Activated CD4-positive, alpha-beta T cell treated with anti-CD3 and anti-CD28 coated beads for 24 hours (primary cell): ENCODE data around the gene AAGAB.
A peak's percentile ranks its signal among the peaks of the same experiment; 100 is the strongest.

Experiments
- DNase-seq, 2 donors: peaks; one replicate each; pipeline ENCODE4 v3.0.0-alpha.2; 2020; ENCODE audit warnings: low read depth in 2 of 2

AAGAB gene

GRCh38 chr15:67188551-67189218 lies 65.8 kb downstream of the AAGAB start:
- no peak for DNase-seq

- no peak for DNase-seq
Measured at GRCh38 chr15:67187351-67187854, 67.1 kb downstream of the AAGAB start.

DNA sequence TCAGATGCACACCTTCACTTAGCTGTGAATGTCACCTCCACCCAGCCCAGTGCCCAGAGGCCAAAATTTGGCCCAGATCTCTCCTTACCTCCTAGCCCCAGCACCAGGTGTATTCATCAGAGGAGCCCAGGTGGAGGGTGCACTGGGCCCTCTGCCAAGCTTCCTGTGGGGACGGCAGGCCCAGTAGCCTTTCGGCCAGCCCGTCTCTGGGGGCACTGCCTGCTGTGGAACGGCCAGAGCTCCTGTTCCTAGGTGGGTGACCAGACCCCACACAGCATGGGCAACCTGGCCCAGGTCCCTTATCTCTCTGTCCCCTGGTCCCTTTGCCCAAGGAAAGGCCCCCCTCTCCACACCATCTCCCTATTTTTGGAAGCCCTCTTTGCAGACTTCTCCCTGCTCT lies 67.8 kb downstream of the AAGAB start:
- no peak for DNase-seq

DNA sequence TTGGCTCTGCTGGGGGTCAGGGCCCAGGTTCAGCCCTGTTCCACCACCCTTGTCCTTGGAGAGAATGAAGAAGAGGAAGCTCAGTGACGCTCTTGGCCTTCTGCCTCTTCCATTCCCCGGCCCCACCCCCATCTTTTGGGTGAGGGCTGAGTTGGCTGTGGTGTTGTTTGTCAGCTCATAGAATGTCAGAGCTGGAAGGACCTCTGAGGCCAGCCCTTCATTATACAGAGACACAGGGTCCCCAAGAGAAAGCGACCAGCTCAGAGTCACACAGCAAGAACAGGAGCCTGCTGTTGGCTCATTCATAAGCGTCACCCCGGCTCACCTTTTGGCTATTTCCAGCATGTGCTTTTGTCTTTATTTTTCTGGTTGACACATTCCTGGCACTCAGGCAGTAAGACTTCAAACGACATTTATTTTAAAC lies 68.2 kb downstream of the AAGAB start:
- no peak for DNase-seq

DNA sequence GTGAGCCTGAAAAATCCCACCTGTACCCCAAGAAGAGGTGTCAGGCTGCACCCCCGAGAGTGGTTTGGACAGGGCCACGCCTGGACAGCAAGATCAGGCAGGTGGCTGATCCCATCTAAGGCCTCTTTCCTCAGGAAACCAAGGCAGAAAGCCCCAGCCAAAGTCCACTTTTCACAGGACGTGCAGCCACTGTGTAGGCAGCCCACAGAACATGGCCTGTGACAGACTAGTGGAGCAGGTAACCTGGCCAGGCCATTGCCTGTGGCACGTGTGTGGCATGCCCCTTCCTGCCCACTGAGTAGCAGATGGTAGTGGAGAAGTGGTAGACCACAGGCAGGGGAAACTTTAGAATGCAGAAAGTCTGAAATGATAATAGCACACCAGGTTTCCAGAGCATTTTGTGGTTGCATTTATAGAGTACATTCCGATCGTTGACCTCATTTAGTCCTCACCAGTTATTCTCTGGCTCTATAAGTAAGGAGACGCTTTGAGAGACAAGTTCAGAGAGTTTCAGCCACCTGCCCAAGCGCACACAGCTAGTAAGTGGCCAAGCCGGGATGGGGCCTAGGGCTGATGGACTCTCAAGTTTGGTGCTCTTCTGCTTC lies 68.7 kb downstream of the AAGAB start:
- DNase-seq, result no peak

- DNase-seq, result no peak
Measured at GRCh38 chr15:67185051-67185450, 69.4 kb downstream of the AAGAB start.

DNA sequence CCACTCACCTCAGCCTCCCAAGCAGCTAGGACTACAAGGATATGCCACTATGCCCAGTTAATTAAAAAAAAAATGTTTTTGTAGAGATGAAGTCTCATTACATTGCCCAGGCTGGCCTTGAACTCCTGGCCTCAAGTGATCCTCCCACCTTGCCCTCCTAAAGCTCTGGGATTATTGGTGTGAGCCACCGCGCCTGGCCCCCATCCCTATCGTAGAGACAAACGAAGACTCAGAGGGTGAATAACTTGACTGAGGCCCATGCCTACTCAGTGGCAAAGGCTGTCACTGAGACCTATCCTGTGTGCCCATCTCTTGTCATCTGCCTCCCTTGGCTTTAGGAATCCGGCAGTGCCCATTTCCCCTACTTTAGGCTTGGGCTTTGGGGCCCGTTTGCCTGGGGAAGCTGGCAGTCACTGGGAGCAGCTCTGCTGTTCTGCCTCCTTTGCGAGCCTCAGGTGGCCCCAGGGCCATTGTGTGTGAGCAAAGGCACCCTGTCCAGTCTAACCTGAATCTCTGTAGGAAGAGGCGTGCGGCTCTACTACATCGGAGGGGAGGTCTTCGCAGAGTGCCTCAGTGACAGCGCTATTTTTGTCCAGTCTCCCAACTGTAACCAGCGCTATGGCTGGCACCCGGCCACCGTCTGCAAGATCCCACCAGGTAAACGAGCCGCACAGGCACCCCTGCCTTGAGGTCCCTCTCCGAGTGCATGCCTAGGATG lies 70.1 kb downstream of the AAGAB start:
- DNase-seq, result no peak

DNA sequence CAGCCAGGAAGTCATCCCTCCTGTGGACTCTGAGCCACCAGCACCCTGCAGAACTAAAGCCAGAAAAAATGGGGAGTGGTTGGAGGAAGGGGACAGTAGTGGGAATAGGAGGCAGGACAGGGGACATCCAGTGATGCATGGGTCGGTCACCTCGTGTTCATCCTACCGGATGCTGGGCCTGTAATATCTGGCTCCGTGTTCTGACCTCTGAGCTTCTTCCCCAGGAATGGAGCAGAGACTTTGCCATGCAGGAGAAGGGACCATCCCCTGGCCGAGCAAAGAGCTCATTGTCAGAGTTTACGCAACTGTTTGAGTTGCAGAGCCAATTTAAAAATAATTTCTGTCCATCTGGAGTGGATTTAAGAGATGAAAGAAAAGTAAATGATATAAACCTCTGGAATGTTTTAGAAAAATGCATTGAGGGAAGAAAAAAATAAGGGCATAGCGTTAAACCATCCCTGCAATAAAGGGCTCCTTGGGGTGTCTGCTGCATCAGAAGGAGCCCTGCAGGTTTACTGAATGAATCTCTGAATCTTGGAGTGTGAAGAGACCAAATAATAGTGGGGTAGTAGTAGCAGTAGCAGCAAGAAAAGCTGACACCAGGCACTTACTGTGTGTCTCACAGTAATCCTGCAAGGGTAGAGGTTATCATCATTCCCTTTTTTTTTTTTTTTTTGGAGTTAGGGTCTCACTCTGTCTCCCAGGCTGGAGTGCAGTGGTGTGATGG lies 70.9 kb downstream of the AAGAB start:
- no peak for DNase-seq

GRCh38 chr15:67181221-67181639 lies 73.2 kb downstream of the AAGAB start:
- no peak for DNase-seq

GRCh38 chr15:67180514-67181191 lies 73.8 kb downstream of the AAGAB start:
- no peak for DNase-seq

DNA sequence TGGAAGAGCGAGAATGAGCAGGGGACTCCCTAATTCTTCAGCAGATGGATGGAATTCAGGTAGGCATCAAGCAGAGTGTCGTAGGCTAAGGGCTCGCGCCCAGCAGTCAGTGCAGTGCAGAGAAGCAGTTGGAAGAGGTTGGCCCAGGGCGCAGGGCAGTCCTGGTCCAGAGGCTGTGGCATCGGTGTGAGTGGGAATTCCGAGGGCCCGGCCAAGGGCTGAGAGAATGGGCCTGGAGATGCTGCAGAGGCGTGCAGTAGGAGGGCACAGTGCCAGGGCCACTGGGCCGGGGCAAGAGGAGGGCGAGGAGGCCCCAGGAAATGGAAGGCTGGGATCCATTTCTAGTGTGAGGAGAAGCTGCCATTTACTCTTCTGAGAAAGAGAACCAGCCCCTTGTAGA lies 74.4 kb downstream of the AAGAB start:
- DNase-seq, result no peak

DNA sequence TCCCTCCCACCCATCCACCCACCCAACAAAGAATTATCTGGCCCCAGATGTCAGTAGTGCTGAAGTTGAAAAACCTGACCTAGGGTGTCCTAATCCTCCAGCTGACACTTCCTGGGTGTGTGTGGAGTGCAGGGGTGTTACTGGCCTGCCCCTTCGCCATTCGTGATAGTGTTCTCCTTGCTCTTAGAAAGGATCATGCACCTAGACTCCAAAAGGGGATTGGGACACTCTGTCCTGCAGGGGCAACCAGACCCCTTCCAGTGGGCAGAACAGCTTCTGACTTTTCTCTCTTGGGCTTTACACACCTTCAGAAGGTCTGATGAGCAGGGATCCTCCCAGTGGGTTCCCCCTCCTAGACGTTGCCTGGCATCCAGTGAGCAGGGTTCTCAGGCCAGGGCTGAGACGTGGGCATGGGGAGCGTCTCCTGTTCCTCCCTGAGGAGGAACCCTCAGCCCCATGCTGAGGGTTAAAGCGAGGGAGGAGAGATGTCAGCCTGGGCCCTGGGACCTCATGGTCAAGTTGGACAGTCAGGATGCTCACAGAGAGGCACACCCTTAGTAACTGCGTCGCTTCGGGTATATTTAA lies 75.0 kb downstream of the AAGAB start:
- no peak for DNase-seq

DNA sequence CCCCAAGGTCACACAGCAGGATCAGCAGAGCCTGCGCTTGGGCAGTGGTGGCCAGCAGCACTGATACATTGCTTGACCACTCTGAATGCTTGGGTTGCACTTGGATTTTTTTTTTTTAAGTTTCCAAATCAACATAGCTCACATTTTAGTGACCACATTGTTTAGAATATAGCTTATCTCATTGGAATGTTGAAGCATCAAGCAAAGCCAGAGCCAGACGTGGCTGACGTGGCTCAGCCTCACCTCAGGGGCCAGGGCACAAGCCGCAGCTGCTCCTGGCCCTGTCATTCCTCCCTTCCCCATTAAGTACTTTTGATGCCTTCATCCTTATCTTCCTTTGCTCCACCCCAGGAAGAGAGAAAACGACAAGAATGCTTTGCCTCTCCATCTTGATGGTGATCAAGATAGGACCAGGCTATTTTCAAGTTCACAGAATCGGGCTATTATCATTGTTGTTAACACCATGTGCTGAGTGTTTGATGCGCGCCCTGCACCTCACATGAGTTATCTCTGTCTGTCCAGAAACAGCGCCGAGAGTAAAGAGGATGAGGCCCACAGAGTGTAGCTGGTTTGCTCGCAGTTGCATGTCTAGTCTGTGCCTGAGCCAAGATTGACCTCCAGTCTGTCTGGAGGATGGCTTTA lies 75.8 kb downstream of the AAGAB start:
- DNase-seq, result no peak

- no peak for DNase-seq
Measured at GRCh38 chr15:67177752-67178151, 76.7 kb downstream of the AAGAB start.

- DNase-seq, result no peak
Measured at GRCh38 chr15:67176195-67176971, 78.1 kb downstream of the AAGAB start.

DNA sequence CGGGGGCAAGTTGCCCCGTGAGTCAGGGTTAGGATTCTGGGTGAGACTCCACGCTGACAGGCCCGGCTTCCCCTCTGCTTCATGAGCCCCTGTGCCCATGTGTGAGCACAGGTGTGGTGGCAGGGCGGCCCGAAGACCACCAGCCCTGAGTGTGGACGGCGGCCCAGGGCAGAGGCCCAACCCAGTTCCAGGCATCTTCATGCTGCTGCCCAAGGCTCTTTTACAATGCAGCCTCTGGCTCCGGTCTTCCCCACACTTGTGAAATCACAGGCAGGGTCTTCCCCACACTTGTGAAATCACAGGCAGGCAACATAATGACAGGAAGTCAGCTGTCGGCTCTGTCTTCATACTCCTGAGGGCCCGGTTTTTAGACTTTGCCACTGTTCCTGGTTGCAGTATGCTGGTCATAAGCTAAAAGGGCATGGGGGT lies 78.8 kb downstream of the AAGAB start:
- DNase-seq, result no peak

GRCh38 chr15:67174864-67175573 lies 79.4 kb downstream of the AAGAB start:
- DNase-seq, result peak in 1 of 2 donors; percentile 10

DNA sequence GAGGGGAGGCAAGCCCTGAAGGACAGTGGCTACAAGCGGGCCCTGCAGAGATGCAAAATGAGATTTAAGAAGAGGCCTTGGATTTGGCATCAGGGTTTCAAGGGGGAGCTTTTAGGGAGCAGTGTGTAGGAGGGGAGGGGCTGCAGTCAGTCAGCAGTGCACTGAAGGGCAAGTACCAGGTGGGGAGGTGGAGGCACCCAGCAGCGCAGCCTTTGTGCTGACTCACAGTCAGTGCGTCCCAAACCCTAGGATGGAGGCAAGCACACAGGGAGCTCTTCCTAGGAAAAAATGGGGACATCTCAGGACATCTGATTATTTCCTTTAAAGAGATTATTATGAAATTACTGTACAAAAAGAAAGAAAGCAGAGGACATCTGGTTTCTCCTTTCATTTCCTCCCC lies 80.0 kb downstream of the AAGAB start:
- DNase-seq, result no peak

DNA sequence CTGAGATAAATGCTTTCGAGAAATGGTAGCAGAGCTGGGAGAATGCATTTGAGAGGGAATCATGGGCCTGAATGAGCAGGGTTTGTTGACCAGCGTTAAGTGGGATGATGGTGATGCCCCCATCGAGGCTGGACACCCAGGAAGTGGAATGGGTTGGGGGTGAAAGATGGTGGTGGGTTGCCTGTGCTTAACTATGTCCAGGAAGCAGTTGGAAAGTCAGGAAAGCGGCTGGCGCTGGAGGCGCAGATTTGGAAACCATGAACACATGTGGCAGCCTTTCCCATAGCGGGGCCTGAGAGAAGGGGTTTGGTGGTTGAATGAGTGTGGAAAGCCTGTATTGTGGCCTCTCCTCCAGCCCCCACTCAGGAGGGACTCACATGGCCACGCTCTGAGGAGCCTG lies 80.7 kb downstream of the AAGAB start:
- DNase-seq, result no peak
